GM19467 (cell line): ENCODE measurements around the gene NIPAL4.

Source experiments
- ATAC-seq: cut with Tn5 transposase; IDR thresholded peaks from one replicate; pipeline ENCODE4 v1.9.1; 2021; ENCODE audit warnings: mild to moderate bottlenecking, moderate library complexity; ENCODE audit not compliant: unreplicated experiment

Gene NIPAL4

GRCh38 chr5:157514974-157515373, 55.0 kb downstream of the NIPAL4 start:
- no peak for ATAC-seq

GRCh38 chr5:157516006-157516405, 56.0 kb downstream of the NIPAL4 start:
- ATAC-seq, result no peak

- ATAC-seq, result no peak
Observed at GRCh38 chr5:157516626-157517325, 56.8 kb downstream of the NIPAL4 start.

- no peak for ATAC-seq
Observed at GRCh38 chr5:157518963-157519362, 59.0 kb downstream of the NIPAL4 start.

GRCh38 chr5:157519579-157520253, 59.7 kb downstream of the NIPAL4 start:
- no peak for ATAC-seq

- ATAC-seq, result no peak
Observed at GRCh38 chr5:157520911-157521703, 61.1 kb downstream of the NIPAL4 start.

GRCh38 chr5:157521704-157522029, 61.7 kb downstream of the NIPAL4 start:
- no peak for ATAC-seq

- ATAC-seq, result no peak
Observed at GRCh38 chr5:157523976-157524375, 64.0 kb downstream of the NIPAL4 start.
